Cerebellar nuclear complex (tissue), 1 donor: Measurements from ENCODE around the gene LDB2.
"Not testable (repeated sequence)": the region's sequence is repeated elsewhere in the genome, so short reads cannot be mapped to it uniquely, and the experiment has no call there.

ENCODE experiments used
- DNase-seq, 2 experiments: peaks; one replicate each; lab custom pipeline; 2025; lab: John Stamatoyannopoulos, UW

LDB2 gene

DNA sequence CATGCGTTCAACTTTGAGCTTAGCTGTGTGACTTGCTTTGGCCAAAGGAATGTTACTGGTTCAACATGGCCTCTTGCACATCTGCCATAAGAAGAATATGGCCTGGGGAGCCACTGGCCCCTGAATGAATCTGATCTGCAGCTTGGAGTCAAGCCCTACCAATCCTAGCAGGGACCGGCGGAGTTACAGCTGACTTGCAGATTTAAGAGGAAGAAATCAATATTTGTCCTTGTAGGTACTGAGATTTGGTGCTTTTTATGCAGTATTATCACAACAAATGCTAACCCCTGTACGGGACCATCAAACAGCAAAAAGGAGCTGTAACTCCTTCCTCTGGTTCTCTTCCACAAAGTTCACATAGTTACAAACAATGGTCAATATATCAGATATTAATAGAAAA is 252.0 kb downstream of the LDB2 start:
- no peak for DNase-seq

GRCh38 chr4:16643893-16644292 is 254.6 kb downstream of the LDB2 start:
- no peak for DNase-seq

DNA sequence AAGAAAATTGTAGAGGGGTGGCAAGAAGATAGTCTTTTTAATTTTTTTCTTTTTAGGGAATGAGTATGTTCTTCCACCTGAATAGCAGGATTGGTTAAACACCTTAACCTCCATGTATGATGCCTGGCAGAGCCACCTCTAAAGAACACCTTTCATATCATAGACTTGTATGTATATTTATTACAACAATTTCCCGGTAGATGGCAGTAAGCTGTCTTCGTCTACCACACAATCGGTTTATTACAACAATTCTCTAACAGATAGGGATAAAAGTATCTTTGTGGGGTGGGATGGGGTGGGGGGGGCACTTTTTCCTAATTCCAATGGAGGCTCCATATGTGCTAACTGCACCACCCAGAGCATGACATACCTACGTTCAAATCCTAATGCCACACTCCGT is 255.5 kb downstream of the LDB2 start:
- DNase-seq: no peak

GRCh38 chr4:16641971-16642370 is 256.5 kb downstream of the LDB2 start:
- no peak for DNase-seq

GRCh38 chr4:16636912-16637630 is 261.4 kb downstream of the LDB2 start:
- no peak for DNase-seq

GRCh38 chr4:16636304-16636703 is 262.1 kb downstream of the LDB2 start:
- no peak for DNase-seq

DNA sequence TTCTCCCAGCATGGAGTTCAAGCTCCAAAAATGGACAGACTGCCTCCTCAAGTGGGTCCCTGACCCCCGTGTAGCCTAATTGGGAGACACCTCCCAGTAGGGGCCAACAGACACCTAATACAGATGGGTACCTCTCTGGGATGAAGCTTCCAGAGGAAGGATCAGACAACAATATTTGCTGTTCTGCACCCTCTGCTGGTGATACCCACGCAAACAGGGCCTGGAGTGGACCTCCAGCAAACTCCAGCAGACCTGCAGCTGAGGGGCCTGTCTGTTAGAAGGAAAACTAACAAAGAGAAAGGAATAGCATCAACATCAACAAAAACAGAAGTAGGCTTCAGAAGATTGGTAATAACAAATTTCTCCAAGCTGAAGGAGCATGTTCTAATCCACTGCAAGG is 269.2 kb downstream of the LDB2 start:
- DNase-seq: not testable (repeated sequence)

DNA sequence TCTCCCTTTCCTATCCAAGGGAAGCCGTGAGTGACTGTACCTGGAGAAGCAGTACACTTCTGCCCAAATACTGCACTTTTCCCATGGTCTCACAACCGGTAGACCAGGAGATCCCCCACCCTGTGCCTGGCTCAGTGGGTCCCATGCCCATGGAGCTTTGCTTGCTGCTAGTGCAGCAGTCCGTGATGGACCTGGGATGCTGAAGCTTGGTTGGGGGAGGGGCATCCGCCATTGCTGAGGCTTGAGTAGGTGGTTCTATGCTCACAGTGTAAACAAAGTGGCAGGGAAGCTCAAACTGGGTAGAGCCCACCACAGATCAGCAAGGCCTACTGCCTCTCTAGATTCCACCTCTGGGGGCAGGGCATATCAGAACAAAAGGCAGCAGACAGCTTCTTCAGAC is 269.6 kb downstream of the LDB2 start:
- DNase-seq: not testable (repeated sequence)

DNA sequence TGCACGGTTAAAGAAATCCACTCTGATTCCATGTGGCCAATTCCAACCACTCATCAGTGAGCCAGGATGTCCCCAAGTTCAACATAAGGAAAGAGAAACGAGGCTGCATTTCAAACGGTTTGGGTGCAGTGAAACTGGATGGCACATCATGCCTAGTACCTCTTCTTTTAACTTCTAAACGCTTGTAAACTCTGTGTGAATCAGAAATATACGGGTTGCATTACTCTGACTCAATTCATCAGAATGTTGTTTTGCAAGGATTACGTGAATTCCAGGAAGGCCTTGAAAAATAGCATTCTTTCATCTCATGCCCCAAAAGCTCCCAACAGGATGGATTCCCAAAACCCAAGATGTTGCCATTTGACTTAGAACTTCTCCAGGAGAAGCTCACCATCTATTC is 270.4 kb downstream of the LDB2 start:
- DNase-seq: no peak

- no peak for DNase-seq
Observed at GRCh38 chr4:16626945-16627344, 271.5 kb downstream of the LDB2 start.

DNA sequence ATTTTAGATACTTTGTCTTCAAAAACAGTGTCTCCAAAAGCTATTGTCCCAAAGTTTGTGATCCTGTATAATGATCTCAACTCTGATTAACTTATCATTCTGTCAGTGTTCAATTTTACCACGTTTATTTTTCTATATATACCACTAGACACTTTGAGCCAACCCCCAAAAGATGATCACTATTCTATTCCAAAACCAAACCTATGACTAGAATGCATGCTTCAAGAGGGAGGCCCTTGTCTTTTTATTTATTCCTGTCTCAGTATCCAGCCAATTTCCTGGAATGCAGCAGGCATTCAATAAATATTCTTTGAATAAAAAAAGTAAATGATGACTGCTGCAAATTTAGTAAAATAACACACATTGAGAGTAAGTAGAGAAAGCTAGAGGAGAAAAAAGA is 275.6 kb downstream of the LDB2 start:
- DNase-seq: no peak

- no peak for DNase-seq
Observed at GRCh38 chr4:16617435-16617834, 281.0 kb downstream of the LDB2 start.

DNA sequence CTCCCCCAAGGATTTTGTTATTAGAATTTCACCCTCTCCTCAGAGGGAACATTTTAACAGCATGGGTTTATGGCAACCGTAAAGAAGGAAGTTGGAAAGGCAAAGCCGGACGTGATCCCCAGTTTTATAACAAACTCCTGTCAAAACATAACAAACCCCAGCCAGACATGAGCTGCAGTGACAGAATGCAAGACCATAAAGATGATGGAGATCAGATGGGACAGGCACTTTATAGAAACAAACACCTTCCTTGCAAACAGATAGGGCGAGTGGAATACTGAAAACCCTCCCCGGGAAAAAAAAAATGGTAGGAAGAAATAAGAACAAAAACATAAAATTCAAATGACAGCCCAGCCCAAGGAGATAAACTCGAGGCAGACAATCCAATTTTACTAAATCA is 281.4 kb downstream of the LDB2 start:
- no peak for DNase-seq

DNA sequence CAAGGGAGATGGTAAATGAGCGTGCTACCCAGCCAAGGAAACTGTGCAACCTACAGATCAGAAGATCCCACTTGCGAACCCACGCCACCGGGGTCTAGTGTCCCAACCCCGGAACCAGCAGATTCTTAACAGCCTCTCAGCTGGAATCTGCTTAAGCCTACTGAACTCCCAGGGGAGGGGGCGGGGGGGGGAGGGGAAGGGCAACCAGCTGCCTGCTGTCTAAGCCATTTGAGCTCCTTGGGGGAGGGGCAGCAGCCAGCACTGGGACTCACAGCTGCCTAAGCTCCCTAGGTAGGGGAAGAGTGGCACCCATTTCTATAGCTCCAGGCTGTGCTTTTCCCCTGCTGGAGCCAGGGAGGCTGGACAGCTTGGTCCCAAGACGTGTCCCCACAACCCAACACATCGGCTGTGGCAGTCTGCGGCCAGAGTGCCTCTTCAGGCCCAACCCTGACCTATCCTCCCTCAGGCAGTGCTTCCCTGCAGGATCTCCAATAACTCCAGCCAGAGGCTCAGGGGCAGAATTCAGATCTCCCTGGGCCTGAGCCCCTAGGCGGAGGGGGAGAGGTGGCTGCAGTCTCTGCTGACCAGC is 289.2 kb downstream of the LDB2 start:
- no peak for DNase-seq

DNA sequence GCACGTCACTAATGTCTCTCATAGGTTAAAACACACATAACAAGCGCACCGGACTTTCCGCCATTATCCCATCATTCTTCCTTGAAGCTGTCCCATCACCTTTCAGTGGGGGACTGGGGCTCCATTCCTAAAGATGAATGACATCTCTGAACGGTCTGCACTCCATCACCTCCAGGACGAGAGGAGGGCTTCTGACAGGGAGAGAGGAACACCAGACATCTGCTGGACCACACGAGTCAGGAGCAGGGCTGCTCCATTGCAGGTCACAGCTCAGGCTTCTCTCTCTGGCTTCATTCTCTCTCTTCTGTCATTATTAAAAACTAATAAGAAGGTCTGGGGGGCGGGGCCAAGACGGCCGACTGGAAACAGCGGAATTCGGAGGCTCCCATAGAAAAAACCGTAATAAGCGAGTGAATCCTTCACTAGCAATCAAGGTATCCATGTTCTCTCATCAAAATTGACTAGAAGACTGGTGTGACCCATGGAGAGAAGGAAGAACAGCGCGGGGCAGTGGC is 289.8 kb downstream of the LDB2 start:
- no peak for DNase-seq

DNA sequence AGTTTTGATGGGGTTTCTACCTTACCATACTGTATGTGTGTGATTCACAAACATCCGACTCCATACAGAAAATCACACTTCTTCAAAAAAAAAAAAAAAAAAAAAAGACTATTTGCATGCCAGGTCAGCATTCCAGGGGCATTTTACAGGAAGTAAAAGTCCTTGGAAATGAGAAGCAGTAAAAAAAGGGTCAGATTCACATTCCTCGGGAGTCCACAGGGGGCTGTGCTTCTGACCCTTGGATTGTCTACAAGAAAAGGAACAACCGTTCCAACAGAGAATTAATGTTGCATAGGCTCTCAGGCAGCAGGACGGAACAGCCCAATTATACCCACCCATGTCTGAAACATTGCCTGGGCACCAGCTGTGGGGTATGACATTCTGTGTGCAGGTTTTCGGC is 290.3 kb downstream of the LDB2 start:
- DNase-seq: no peak

GRCh38 chr4:16607241-16608066 is 291.0 kb downstream of the LDB2 start:
- DNase-seq: no peak

DNA sequence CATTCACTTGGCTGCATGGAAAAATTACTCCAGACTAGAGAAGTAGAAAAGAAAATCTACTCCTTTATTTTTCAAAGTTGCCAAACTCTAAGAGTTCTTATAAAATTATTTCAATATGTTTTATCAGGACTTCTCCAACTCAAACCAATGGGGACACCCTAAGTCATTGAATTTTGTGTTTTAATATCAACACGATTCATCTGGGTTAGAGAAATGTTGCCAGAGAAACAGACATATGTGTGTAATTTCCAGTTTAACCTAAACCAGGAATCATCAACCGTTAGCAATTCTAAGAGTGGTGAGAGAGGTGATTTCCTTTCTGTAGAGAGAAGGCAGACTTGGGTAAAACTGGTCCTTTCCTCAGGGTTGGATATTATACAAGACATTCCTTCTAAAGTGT is 291.8 kb downstream of the LDB2 start:
- no peak for DNase-seq

DNA sequence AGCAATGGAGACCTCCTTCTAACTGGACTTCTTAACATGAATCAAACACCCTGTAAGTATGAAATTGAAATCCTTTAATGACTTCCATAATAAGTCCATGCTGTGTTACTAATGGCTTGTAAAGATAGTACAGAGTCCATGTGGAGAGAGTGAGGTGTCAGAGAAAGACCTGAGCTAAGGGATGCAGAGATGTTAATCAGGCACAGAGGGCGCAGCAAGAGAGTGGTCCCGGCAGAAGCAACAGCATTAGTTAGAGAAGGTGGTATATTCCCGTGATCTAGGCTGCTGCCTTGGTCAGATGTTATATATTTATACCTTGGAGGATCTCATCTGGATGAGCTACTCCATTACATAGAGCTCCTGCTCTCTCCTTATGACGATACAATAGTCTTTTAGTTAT is 295.3 kb downstream of the LDB2 start:
- no peak for DNase-seq

GRCh38 chr4:16598597-16599206 is 299.7 kb downstream of the LDB2 start:
- DNase-seq: no peak

- DNase-seq: no peak
Observed at GRCh38 chr4:16597845-16598596, 300.4 kb downstream of the LDB2 start.

GRCh38 chr4:16597443-16597842 is 301.0 kb downstream of the LDB2 start:
- no peak for DNase-seq
